Hepatocyte (in vitro differentiated cells): ENCODE results near the gene DPP3.

Experiments
- EZH2 ChIP-seq: fragments of 200-600 bp; sonication (generic); IDR thresholded peaks from 2 replicates; pipeline ENCODE4 v1.6.1; 2016; ENCODE audit warnings: antibody characterized with exemption, mild to moderate bottlenecking, borderline replicate concordance
- EZH2phosphoT487 ChIP-seq: fragments of 200-600 bp; sonication (generic); IDR thresholded peaks from one replicate; pipeline ENCODE4 v1.6.1; 2018; ENCODE audit warnings: antibody characterized with exemption, mild to moderate bottlenecking, low read depth, moderate library complexity; ENCODE audit not compliant: unreplicated experiment, severe bottlenecking
- TF ChIP-seq, protein P1 (sequence below): fragments of 200-600 bp; sonication (generic); IDR thresholded peaks from 2 replicates; pipeline ENCODE4 v1.5.1; 2016; ENCODE audit warnings: antibody characterized with exemption, mild to moderate bottlenecking; ENCODE audit not compliant: poor library complexity

DNA sequence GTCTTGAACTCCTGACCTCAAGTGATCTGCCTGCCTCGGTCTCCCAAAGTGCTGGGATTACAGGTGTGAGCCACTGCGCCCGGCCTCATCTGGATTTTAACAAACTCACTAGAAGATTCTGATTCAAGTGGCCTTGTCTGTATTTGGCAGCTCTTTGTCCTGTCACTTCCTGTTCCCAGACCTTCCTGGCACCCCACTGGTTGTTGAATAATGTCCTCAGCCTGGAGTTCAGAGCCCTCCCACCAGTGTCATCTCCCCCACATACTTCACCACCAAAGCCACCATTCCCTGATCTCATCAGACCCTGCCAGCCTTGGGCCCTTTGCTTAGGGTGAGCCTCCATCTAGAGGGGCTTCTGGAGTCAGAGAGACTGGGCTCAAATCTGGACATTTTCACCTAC, 10.2 kb upstream of the DPP3 start:
- TF ChIP-seq, protein P1, sequence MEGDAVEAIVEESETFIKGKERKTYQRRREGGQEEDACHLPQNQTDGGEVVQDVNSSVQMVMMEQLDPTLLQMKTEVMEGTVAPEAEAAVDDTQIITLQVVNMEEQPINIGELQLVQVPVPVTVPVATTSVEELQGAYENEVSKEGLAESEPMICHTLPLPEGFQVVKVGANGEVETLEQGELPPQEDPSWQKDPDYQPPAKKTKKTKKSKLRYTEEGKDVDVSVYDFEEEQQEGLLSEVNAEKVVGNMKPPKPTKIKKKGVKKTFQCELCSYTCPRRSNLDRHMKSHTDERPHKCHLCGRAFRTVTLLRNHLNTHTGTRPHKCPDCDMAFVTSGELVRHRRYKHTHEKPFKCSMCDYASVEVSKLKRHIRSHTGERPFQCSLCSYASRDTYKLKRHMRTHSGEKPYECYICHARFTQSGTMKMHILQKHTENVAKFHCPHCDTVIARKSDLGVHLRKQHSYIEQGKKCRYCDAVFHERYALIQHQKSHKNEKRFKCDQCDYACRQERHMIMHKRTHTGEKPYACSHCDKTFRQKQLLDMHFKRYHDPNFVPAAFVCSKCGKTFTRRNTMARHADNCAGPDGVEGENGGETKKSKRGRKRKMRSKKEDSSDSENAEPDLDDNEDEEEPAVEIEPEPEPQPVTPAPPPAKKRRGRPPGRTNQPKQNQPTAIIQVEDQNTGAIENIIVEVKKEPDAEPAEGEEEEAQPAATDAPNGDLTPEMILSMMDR = no peak
- no peak for TF ChIP-seq EZH2
- TF ChIP-seq EZH2phosphoT487 = no peak
